GM19035 (cell line): Measurements from ENCODE around the gene CNTFR.
"Not testable (repeated sequence)": the region's sequence is repeated elsewhere in the genome, so short reads cannot be mapped to it uniquely, and the experiment has no call there.

Source experiments
- ATAC-seq: cut with Tn5 transposase; IDR thresholded peaks from one replicate; pipeline ENCODE4 v1.9.1; 2021; ENCODE audit not compliant: unreplicated experiment

Gene CNTFR, protein sequence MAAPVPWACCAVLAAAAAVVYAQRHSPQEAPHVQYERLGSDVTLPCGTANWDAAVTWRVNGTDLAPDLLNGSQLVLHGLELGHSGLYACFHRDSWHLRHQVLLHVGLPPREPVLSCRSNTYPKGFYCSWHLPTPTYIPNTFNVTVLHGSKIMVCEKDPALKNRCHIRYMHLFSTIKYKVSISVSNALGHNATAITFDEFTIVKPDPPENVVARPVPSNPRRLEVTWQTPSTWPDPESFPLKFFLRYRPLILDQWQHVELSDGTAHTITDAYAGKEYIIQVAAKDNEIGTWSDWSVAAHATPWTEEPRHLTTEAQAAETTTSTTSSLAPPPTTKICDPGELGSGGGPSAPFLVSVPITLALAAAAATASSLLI

DNA sequence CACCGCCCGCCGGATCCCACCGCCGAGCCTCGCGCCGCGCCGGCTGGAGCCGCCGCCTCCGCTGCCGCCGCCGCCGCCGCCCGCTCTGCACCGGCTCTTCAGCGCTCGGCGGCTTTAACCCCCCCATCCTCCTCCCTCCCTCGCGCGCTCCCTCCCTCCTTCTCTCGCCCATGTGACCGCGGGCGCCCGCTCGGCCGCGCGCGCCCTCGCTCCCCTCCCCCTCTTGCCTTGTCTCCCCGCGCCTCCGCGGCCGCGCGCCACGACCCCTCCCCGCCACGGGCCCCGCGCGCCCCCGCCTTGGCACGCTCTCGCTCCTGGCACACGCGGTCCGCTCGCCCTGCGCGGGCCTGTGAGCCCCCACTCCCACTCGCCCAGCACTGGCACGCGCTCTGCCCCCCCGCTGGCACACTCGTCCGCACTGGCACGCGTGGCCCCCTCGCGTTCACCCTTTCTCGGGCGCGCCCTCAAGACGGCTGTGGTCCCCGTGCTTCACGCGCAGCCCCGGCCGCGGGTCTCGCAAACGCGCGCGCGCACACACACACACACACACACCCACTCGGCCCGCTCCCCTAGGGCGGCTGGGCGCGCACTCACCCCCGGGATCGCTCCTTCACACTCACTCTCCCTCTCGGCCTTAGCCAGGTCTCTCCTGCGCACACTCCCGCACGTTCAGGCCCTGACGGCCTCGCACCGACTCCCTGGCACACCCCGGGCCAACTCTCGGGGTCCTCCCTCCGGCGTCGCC is at the start of gene CNTFR:
CNTFR (minus strand) TSS at position 89 of the 745 bp plus-strand sequence. CDS start 20,743 bp downstream, outside the sequence.
- no peak for ATAC-seq

DNA sequence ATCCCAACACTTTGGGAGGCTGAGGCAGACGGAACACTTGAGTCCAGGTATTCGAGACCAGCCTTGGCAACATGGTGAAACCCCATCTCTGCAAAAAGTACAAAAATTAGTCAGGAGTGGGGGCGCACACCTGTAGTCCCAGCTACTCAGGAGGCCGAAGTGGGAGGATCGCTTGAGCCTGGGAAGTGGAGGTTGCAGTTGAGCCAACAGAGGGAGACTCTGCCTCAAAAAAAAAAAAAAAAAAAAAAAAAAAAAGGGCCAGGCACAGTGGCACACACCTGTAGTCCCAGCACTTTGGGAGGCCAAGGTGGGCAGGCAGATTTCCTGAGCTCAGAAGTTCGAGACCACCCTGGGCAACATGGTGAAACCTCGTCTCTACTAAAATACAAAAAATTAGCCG is 49.8 kb upstream of the CNTFR start:
- not testable (repeated sequence) for ATAC-seq

DNA sequence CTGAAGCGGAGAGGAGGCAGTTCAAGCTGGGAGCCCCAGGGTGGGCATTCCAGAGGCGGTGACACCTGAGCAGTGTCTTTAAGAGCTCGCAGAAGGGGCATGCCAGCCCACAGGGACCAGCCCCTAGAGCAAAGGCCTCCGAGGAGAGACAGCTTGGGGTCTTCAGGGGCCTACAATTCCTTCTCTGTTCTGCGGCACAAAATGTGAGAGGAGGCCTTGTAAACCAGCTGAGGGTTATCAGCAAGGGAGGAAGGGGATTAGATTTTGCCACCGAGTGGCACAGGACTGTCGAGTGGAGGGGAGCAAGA is 48.6 kb upstream of the CNTFR start:
- peak; percentile 3 for ATAC-seq

DNA sequence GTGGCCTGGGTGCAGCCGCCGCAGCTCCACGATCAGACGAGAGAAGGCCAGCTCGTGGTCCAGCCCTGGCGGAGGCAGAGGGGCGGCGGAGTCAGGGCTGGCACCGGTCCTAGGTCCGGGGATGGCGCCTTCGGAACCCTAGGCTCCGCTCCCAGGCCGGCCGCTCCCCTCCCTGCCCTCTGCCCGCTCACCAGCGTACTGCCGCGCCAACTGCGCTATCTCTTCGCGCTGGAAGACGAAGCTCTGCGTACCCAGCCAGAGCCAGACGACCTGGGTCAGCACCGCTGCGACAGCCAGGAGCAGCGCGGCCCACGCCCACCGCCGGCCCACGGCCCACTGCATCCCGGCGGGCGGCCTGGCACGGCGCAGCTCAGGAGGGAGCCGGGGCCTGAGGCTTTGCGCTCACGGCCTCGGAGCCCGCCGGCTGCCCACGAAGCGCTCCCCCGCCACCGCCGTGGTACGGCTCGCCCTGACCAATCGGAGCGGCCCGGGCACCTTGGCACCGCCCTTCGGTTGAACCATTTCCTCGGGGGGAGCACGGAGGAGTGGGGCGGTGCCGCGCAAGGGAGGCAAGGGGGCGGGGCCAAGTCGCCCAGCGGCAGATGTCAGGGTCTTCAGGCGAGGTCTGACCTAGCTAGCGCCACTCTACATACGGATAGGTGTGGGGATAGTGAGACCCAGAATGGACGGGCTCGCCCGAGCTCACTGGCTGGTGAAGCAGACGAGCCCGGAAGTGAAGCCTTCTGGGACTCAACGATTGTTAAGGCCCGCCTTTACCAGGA is 48.0 kb upstream of the CNTFR start, which contains the start of gene SIGMAR1:
SIGMAR1 (minus strand) TSS at position 432 of the 782 bp plus-strand sequence; CDS start at position 342, 90 bp downstream.
- ATAC-seq = peak; percentile 89

DNA sequence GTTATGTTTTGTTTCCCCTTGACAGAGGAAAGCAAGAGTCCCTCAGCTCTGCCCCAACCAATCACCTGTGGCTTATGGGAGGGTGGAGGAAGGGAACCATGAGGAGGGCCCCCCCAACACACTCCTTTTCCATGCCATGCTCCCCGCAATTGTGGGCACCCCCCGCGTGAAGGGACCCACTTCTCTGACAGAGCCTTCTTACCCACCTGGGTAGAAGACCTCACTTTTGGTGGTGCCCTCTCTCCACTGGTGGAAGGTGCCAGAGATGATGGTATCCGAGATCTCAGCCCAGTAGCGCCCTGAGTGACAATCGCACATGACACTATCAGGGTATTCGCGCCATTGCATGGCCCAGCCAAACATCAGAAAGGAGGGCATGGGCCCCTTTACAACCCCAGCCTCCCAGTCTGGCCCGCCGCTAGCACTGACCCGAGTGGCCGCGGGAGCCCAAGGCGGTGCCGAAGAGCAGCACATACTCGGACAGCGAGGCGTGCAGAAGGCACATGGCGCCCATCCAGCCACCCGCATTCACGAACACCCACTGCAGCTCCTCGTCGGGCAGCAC is 47.3 kb upstream of the CNTFR start:
- ATAC-seq = peak; percentile 16

DNA sequence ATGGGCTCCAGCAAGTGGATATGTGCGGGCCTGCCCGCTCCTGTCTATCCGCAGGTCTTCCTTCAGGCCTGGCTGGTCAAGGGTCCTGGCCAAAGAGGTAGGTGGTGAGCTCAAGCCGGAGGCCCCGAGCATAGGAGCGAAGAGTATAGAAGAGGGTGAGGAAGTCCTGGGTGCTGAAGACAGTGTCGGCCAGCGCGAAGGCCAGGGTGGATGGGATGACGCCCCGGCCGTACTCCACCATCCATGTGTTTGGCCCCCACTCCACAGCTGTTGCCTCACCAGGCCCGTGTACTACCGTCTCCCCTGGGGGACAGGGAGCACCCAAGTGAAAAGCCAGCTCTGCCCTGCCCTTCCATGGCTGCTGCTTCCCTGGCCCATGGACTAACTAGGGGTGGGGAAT is 46.0 kb upstream of the CNTFR start:
- no peak for ATAC-seq

DNA sequence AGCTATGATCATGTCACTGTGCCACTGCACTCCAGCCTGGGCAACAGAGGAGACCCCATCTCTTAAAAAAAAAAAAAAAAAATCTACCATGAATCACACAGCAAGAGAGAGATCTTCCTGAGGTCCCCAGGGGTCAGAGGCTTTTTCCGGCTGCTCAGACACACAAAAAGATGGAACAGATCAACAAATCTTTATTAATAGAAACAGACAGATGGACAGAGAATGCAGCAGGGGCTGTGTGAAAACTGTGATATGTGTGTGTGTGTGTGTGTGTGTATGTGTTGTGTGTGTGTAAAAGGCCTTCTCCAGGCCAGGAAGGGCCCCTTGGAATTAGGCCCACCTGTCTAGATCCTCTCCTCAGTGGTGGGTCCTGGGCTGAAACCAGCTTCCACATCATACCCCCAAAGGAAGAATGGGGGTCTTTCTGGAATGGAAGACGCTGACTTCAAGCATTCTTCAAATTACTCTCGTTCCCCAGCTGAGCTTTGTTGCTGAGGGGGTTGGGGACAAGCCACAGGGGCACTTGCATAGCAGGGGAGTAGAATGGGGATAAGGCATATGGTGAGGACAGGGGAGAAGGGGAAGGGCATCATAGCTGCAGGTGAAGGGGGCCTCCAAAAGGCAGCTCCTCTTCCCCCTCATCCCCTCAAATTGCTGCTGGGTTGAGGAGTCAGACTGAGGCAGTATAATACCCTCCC is 45.2 kb upstream of the CNTFR start:
- ATAC-seq = no peak

DNA sequence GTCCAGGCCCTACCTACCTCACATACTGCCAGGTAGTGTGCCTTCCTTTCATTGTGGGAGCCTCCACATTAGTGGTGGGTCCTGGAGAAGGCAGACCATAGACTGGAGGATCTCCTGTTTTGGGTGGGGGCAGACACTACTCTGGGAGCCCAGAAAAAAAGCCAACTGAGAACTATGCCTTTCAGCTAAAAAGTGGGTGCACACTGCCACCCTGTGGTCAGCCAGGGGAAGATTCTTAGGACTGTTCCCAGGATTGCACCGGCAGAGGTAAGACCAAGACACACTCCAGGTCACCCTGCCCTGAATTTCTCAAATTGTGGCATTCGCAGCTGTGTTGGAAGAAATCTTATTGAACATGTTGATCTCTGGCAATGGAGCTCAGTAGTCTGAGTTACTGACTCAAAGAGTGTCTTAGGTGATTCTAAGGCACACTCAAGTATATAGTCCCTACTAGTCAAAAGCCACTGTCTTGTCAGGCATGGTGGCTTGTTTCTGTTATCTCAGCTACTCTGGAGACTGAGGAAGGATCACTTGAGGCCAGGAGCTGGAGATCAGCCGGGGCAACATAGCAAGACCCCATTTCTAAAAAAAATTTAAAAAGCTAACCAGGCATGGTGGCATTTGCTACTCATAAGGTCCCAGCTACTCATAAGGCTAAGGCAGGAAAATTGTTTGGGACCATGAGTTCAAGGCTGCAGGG is 44.5 kb upstream of the CNTFR start:
- no peak for ATAC-seq

DNA sequence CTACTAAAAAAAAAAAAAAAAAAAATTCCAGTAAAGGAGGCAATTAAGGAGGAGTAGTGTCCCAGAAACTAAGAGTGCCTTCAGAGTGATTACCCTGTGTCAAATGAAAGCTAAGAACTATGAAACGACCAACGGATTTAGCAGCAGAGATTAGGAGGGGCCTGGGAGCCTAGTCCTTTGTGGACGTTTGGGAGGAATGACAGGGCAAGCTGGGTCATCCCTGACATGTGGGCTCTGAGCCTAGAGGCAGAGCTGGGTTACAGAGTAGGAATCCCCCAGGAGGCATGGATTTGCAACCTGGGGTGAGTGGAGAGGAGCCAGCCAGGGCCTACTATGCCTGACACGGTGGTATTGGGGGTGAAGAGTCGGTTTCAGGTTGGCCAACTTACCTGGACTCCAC is 43.6 kb upstream of the CNTFR start:
- ATAC-seq = no peak

DNA sequence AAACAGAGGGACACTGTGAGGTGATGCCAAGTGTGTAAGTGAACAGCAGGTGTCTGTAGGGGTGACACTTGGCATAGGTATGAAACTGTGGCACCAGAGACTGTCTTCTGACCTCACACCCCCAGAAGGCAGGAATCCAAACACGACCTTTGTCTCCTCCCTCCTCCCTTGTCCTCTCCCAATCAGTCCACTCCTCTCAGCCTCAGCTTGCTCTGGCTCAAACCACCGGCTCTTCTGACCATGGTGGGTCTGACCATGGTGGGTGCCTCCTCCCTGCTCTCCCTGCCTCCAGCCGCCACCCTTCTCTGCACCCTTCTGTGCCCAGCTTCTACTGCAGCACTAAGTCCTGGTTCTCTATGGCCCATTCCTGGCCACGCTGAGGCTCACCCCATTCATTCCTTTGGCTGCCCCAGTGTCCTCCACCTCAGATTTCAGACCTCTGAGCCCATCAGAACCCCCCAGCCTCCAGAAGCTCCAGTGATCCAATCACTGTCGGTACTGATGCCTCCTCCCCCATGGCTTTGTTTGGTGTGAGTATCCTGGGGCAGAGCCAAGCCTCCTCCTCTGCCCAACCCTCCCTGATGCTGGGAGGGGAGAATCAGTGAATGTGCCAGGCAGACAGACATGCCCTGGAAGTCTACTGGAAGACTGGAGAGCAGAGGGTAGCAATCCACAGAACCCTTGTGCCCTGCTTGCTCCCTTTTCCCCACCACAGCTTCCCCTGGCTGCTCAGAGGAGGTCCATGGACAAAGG is 41.1 kb upstream of the CNTFR start:
- no peak for ATAC-seq

DNA sequence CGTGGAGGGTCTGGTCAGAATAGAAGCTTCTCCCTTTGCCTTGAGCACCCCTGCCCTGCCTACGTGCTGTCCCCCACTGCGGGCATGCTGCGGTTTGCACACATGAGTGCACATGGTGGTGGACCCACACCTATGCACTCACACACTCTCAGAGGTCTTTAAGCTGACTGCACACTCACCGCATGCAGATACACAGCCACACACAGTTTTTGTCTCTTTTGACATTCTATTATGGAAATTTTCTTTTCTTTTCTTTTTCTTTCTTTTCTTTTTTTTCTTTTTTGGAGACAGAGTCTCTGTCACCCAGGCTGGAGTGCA is 39.9 kb upstream of the CNTFR start:
- ATAC-seq = no peak

DNA sequence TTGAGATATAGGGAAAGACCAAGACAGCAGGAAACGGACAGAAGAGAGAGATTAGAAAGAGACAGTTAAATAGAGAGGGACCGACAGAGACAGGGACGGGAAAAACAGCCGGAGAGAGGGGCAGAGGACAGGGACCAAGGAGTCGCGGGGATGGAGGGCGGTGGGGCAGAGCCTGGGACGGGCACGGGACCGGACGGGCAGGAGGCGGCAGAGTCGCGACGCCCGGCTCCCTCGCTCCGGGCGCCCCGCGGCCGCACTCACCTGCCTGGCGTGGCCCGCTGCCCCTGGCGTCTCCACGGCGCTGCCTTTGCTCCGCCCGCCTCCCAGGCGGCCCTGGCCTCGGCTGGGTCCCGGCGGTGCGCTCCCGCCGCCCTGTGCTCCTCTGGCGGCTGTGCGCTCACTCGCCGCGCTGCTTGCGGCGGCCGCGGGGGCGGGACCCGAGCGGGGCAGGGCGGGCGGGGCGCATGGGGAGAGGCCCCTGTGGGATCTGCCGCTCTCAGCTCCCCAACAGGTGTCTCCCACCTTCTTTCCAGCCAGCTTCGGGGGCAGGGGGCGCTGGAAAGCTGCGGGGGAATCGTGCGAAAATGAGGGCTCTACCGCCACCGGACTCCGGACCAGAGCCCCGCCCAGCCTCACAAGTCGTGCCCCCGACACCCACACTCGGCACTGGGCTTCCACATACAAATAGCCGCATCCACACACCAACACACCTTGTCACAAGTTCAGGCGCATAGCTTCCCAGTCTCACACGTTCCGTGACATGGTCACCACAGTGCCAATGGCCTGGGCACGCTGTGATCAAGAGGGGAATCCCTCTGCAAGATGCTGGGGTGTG is 39.3 kb upstream of the CNTFR start, which contains the start of gene ARID3C:
ARID3C (minus strand) TSS at position 411 of the 835 bp plus-strand sequence. CDS start 1,052 bp downstream, outside the sequence.
- no peak for ATAC-seq

DNA sequence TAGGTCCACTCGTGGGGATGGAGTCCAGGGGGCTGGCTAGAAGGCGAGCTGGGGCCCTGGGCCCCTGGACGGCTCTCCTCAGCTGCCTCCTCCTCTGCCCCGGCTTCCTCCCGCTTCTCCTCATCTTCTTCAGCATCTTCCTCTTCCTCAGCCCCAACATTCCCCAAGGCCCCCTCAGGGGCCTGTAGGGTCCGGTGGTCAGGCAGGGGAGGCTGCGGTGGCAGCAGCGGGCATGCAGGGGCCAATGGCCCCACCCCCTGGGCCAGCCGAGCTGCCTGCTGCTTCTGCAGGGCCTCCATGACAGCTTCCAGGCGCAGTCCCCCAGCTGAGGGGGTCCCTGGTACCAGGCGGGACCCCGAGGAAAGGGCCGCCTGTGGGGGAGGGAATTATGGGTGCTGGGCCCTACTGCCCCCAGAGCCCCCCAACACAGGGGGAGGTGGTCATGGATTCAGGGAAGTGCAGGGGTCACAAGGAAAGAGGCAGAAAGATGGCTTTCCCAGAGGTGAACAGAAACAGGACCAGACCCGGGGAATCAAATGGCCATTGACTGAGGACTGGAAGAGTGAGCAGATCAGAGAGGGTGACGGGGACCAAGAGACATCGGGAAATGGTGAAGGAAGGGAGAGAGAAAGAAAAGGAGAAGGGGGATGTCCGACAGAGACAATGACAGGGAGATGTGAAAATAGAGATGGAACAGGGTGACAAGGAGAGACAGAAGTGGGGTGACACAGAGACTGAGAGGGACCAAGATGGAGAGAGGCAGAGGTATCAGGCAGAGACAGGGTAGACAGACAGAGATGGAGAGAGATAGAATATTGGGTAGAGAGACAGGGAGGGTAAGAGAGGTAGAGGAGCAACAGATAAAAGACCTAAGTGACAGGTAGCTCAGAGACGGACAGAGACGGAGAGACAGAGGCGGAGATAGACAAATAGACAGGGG is 38.5 kb upstream of the CNTFR start:
- no peak for ATAC-seq

DNA sequence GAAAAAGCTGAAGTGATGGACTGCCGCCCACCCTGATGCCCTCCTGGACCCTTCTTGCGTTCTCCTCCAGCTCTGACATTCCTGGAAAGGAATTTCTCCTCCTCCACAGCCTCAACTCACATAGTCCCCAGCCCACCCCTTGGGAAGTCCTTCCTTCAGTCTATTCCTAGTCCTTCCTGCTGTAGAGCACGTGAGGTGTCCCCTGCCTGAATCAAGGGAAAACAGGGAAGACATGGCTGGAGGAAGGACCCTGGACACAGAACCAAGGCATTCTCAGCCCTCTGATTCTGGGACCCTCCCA is 35.6 kb upstream of the CNTFR start:
- ATAC-seq = no peak

DNA sequence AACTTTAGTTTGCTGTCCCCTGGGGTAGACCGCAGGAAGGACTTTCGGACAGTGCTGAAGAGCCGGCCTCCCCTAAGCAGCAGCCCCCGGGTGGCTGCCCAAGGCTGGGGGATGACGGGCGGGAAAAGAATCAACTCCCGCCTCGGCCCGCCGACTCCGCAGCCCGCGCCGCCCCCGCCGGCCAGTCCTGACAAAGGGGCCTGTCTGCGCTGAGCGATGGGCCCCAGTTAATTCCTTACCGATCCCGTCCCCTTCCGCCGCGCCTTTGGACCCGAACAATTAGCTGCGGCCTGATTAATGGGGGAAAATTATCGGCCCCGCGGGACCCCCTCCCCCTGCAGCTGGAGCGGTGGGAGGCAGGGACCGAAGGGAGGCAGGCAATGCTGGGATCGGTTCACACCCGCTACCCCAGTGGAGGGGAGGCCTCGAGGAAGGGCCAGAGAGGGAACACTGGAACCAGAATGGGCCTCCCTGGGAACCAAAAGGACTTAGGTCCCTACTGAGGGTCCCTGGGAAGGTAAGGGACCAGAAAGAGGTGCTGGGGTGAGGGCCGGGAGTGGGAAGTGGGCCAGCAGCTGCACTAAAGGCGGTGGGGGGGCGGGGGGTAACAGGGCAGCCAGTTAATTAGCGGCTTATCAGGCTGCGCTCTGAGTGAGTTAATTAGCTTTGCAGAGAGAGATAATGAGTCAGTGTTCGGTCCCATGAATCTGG is 35.1 kb upstream of the CNTFR start:
- no peak for ATAC-seq

DNA sequence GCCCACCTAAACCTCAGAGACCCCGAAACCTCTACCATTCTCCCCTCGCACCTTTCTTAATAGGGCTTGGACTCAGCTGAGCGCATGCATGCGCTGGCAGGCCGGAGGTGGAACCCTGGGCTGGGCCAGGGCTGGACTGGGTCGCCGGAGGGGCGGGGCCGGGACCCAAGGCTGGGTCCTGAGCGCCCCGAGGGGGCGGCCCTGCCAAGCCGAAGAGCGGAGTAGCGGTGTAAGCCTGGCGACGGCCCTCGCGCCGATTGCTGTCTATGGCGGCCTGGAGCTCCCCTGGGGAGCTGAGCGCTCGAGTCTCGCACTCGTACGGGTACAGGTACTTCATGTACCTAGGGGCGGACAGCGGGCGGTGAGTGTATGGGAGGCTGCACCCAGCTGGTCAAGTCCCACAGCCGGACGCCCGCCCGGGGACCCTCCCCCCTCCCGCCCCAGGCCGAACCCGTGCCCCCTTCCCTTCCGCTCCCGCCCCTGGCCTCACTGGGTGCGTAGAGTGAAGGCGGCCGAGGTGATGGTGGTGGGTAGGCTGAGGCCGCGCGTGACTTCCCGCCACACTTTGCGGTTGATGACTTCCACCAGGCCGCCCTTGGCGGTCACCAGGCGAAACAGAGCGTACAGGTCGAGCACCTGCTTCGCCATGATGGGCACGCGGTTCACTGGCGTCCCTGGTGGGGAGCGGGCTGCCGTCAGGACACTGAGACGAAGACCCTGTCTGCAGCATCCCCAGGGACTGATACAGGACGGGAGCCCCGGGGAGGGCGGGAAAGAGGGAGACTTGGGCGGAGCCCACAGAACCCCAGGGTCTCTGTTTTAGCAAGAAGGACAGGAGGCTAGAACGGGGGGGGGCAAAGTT is 34.1 kb upstream of the CNTFR start:
- no peak for ATAC-seq
